KBM-7 (cell line): ENCODE results near the gene IRF5.

Source experiments
- DNase-seq: peaks from one replicate; pipeline ENCODE4 v3.0.0-alpha.2; 2015
- in situ Hi-C: fragments of 300-500 bp; cut with MboI; formaldehyde crosslinking; loops from 2 replicates; pipeline ENCODE4 v1.14.3; 2020; ENCODE audit warnings: low sequenced_read_pairs, low pct_unique_long_range_greater_than_20kb, mixed read lengths

The IRF5 gene

DNA sequence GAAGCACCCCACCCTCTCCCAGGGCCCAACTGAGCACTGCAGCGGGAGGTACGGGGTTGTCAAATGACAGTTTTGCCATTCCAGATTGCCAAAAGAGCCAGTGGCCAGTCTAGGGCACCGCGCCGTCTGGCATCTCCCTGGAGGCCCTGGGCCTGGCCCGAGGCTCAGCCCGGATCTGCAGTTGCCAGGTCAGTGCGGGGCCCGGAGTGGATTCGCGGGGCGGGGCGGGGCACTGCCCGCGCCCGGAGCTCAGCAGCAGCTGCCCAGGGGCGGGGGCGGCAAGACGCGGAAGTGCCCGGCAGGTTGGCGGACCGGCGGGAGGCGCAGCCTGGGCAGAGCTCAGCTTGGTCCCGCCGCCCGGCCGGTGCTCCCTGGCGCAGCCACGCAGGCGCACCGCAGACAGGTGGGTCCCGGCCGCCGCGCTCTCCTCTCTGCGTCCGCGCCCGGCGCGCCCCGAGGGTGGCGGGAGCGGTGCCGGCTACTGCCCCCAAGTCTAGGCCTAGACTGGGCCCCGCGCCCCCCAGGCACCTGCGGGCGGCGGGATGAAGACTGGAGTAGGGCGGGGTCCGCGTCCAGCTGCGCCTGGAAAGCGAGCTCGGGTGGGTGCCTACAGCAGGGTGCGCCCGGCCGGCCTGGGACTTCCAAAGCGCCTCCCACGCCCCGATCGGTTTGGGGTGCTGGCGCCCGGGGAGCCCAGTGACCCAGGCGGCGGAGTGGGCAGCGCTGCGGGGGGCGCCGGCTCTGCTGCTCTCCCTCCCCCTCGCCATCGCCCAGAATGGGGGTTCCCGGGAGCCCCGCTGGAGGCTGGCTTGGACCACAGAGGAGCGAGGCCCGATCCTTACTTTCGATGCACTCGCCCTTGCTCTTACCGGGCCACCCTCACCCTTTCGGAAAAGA, at the start of gene IRF5:
Gene IRF5 (plus strand): TSS at position 281 of the 897 bp plus-strand sequence. CDS start 4,155 bp downstream, outside the sequence.
- DNase-seq: no peak

DNA sequence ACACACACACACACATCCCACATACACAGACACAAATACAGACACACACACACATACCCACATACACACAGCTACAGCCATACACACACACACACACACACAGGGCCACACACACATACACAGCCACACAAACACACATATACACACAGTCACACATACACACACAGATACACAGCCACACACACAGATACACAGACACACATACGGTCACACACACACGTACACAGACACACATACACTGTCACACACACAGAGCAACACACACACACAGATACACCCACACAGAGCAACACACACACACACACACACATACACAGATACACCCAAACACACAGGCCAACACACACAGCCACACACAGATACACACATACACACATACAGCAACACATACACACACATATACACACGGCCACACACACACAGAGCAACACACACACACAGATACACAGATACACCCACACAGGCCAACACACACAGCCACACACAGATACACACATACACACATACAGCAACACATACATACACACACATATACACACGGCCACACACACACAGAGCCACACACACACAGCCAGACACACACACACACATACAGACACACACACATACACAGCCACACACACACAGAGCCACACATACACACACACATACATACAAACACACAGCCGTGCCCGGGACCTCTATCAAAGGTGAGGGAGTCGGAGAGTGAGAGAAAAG, 49.5 kb upstream of the IRF5 start:
- no peak for DNase-seq
- in situ Hi-C loops: no loop called here

More for the DNA sequence above, at the start of gene IRF5:
- in situ Hi-C loops: no loop called here

DNA sequence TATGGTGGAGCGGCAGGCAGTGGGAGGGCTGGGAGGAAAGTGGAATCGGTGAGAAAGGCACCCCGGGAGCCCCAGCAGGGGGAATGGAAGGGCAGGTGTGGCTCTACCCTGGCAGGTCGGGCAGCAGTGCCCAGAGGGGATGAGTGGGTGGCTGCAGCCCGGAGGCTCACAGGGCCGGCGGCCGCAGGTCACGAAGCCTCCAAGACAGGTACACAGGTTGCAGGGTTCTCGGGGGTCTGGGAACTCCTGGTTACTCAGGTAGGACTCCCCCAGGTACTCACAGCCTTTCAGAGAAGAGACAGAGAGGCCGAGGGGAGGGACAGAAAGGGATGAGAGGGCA, 49.0 kb upstream of the IRF5 start:
- in situ Hi-C loops: no loop called here
- DNase-seq: no peak

DNA sequence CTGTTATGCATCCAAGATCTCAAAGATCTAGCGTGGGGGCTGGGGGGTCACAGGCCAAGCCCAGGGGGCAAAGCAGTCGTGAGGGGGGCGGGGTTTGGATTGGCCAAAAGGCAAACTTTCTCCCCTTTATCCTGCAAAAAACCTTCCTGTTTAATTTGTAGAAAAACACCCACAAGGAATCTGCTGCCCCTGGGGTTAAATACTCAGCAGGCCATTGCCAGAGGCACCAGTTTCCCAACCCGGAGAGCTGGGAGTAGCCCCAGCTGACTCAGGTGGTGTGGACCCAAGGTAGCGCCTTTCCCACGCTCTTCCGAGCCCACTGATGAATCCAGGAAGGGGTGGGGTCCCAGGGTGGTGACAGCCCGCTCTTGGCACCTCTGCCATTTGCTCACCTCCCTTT, 48.6 kb upstream of the IRF5 start:
- DNase-seq: no peak
- in situ Hi-C loops: no loop called here

DNA sequence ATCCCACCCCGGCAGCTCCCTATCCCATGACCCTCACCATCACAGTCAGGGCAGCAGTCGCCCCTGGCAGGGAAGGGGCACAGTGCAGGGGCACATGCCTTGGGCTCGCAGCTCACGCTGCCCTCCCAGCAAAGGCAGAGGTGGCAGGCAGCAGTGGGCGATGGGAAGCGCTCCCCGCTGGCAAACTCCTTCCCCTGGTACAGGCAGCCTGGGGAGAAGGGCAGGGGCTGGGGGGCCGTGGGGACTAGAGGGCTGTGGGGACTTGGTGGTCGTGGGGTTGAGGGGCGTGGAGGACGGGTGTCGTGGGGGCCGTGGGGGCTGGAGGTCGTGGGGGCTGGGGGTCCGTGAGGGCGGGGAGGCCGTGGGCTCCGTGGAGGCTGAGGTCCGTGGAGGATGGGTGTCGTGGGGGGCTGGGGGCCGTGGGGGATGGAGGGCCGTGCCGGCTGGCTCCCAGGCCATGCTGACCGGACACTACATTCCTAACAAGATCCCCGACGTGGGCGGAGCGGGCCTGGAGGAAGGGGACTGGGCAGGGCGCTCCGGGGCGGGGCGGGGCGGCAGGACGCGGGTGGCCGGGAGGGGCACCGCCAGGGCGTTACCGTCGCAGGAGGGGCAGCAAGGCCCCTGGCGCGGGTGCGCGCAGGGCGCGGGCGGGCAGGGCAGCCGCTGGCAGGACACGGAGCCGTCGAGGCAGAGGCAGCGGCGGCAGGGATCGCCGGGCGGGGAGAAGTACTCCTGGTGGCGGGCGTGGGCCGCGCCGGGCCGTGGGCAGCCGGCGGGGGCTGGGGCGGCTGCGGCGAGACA, 47.2 kb upstream of the IRF5 start:
- no peak for DNase-seq
- in situ Hi-C loops: no loop called here

DNA sequence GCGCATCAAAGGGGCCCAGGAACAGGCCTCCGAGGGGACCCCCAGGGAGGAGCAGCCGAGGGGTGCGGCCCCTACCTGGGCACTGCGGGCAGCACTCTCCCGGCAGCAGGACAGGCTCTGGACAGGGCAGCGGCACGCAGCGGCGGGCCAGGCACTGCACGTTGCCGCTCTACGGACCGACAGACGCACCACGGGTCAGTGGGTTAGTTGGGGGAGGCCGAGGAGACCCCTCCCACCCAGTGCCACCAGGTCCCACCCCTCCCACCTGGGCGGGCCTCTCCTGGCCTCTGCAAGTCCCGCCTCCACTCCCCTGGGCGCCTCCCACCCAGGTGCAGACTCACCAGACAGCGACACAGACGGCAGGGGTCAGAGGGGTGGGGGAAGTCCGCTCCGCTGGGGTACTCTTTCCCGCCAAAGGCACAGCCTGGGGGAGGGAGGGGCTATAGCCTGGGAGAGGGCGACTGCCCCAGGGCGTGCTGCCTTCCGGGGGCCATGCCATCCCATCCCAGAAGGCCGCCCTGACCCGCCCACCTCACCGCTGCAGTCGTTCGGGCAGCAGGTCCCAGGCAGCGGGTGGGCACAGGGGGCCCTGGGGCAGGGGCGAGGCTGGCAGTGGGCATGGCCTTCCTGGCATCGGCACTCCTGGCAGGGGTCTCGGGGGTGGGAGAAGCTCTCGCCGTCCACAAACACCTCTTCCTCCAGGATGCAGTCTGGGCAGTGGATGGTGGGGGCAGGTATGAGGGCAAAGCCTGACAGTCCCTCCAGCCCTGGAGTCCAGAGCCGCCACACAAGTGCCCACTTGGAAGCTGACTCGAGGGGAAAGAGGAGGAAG, 46.4 kb upstream of the IRF5 start:
- in situ Hi-C loops: no loop called here
- DNase-seq: no peak

GRCh38 chr7:128891942-128892269, 45.8 kb upstream of the IRF5 start:
- no peak for DNase-seq
- in situ Hi-C loops: no loop called here

- DNase-seq: no peak
- in situ Hi-C loops: no loop called here
Observed at GRCh38 chr7:128892521-128893250, 45.0 kb upstream of the IRF5 start.

DNA sequence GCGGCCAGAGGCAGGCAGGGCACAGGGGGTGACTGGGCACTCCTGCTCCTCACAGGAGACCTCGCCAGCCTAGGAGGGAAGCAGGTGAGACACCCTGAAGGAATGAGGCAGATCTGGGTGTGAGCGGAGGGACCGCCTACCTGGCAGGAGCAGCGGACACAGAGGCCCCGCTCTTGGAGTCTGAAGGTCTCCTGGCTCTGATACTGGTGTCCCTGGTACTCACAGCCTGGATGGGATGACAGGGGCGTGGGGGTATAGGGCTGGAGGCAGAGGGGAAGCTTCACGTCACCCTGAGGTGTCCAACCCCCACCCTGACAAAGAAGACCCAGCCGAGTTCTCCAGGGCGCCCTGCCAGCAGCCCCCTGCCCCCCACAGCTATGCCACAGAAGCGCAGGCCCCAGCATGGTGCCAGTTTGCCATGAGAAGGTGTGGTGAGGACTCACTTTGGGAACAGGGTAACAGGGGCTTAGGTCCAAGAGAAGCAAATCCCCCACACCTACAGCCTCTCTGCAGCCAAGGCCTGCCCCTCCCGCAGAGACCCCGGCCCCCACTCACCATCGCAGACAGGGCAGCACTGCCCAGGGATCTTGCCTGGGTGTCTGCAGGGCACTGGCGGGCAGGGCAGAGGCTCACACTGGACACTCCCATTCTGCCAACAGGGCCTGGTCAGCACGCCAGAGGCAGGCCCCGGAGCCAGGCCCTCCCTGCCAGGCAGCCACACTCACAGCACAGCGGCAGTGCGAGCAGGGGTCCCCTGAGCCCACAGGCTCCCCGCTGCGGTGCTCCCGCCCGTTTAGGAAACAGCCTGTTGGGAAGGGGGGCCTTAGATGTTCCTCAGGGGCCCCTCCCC, 44.3 kb upstream of the IRF5 start:
- DNase-seq: no peak
- in situ Hi-C loops: no loop called here

DNA sequence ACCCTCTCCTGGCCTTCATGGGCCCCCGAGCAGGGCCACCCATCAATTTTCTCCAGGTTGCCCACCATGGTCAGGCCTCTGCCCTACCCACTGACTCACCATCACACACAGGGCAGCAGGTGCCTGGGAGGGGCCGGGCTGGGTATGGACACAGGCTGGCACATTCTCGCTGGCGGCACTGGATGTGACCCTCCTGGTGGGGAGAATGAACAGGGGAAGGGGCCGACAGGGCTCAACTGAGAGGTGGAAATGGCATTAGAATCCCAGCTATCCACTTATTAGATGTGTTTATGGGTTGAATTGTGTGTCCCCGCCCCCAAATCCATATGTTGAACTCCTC, 43.7 kb upstream of the IRF5 start:
- in situ Hi-C loops: no loop called here

DNA sequence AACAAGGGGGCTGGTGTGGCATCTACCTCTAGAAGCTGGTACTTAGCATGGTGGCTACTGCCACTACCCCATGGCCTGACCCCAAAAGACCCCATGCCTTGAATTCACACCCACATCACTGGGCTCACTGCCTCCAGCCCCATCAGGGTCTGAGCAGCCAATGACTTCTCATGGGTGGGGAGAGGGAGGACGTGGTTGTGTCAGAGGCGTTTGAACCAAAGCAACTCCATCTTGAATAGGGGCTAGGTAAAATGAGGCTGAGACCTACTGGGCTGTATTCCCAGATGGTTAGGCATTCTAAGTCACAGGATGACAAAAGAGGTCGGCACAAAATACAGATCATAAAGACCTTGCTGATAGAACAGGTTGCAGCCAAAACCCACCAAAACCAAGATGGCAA, 42.4 kb upstream of the IRF5 start:
- in situ Hi-C loops: no loop called here

More for the DNA sequence above, 43.7 kb upstream of the IRF5 start:
- DNase-seq: no peak

GRCh38 chr7:128899392-128899791, 38.3 kb upstream of the IRF5 start:
- in situ Hi-C loops: no loop called here
- DNase-seq: no peak

More for the DNA sequence above, 42.4 kb upstream of the IRF5 start:
- no peak for DNase-seq

GRCh38 chr7:128900237-128900636, 37.5 kb upstream of the IRF5 start:
- no peak for DNase-seq
- in situ Hi-C loops: no loop called here

- DNase-seq: no peak
- in situ Hi-C loops: no loop called here
Observed at GRCh38 chr7:128902761-128903585, 34.8 kb upstream of the IRF5 start.

- DNase-seq: no peak
- in situ Hi-C loops: no loop called here
Observed at GRCh38 chr7:128903621-128904361, 33.9 kb upstream of the IRF5 start.
